ENCODE data around the gene SH2D3C. TPM values are rescaled to one million over a fixed set of nuclear protein-coding genes. Genes with fewer than 3 reads are reported as not detected.

Gene SH2D3C
- total RNA-seq, 1 donor from 2014 or later = 137 TPM

DNA sequence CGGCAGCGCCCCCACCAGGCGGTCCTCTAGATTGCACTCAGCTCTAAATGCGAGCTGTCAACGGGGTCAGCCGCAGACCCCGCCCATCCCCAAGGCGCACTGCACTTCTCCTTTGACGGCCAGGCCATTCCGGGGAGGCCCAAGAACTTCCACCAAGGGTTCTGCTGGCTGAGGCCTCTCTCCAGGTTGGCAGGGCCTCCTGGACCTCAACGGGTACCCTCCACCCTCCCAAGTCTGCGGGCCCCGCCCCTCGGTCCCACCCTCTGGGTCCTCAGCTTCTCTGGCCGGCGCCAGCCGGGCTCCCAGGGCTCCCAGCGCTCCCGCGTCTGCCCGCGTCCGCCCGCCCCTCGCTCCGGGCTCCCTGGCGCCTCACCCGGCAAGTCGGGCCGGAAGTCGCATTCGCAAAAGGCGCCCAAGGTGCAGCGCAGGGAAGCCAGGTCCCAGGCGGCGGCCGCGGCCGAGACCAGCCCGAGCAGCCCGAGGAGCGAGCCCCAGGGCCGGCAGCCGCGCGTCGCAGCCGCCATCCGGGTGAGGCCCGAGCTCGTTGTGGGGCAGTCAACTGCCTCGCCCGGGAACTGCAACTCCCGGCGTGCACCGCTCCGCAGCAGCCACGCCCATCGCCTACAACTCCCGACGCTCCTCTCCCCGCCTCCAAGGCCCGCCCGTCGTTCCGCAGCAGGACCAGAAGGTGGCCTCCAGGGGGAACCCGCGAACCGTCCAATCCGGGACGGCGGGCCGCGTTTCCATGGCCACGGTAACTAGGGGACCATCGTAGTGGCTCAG lies 43.5 kb downstream of the SH2D3C start, which contains the start of gene TOR2A:
TSS of gene TOR2A (minus strand) at position 548 of the 783 bp plus-strand sequence. CDS start at position 524, 24 bp downstream.
- Mint-ChIP-seq H3K9me3 (ENCODE audit: unreplicated experiment) (no peaks in the 10 kb centered on the region), H3K27ac (ENCODE audit: unreplicated experiment) (peak within 1 kb of the TSS; percentile 98), H3K4me1 (ENCODE audit: unreplicated experiment) (peaks cover 25% of the 10 kb centered on the region), H3K27me3 (ENCODE audit: unreplicated experiment) (peaks cover 16% of the 10 kb centered on the region), H3K4me3 (ENCODE audit: unreplicated experiment) (peak within 1 kb of the TSS; percentile 93), H3K36me3 (ENCODE audit: low read depth, unreplicated experiment) (peaks cover 24% of the 10 kb centered on the region)
- TF ChIP-seq, protein P1, sequence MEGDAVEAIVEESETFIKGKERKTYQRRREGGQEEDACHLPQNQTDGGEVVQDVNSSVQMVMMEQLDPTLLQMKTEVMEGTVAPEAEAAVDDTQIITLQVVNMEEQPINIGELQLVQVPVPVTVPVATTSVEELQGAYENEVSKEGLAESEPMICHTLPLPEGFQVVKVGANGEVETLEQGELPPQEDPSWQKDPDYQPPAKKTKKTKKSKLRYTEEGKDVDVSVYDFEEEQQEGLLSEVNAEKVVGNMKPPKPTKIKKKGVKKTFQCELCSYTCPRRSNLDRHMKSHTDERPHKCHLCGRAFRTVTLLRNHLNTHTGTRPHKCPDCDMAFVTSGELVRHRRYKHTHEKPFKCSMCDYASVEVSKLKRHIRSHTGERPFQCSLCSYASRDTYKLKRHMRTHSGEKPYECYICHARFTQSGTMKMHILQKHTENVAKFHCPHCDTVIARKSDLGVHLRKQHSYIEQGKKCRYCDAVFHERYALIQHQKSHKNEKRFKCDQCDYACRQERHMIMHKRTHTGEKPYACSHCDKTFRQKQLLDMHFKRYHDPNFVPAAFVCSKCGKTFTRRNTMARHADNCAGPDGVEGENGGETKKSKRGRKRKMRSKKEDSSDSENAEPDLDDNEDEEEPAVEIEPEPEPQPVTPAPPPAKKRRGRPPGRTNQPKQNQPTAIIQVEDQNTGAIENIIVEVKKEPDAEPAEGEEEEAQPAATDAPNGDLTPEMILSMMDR (IDR thresholded peaks at IDR 0.05; ENCODE audit: unreplicated experiment) = peak; percentile 86
- DNase-seq (ENCODE audit: low spot score) = peak; percentile 100

GRCh38 chr9:127734247-127734746 lies 44.2 kb downstream of the SH2D3C start:
- TF ChIP-seq, protein P1 (IDR thresholded peaks at IDR 0.05; ENCODE audit: unreplicated experiment) = no peak
- Mint-ChIP-seq H3K36me3 (ENCODE audit: low read depth, unreplicated experiment) (peaks cover 23% of the 10 kb centered on the region), H3K27ac (ENCODE audit: unreplicated experiment) (no peak overlapping the region), H3K9me3 (ENCODE audit: unreplicated experiment) (no peaks in the 10 kb centered on the region), H3K27me3 (ENCODE audit: unreplicated experiment) (peaks cover 15% of the 10 kb centered on the region), H3K4me1 (ENCODE audit: unreplicated experiment) (peaks cover 25% of the 10 kb centered on the region), H3K4me3 (ENCODE audit: unreplicated experiment) (peak overlapping the region; percentile 76)
- no peak for DNase-seq (ENCODE audit: low spot score)

DNA sequence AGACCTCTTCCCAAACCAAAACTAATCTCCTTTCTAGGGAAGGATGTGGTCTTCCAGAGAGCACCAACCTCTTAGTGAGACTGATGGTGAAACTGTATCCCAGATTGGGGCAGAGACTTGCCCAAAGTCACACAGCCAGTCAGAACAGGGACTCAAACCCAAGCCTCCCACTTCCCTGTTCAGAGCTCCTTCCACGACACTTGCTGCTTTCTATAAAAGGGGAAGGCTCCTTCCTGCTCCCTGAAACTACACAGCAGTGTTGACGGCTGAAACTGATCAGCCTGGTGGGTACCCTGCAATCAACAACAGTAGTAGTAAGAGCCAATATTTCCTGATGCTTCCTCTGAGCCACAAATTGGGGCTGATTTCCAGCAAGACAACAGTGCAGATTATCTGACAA lies 44.9 kb downstream of the SH2D3C start:
- Mint-ChIP-seq H3K9me3 (ENCODE audit: unreplicated experiment) (no peaks in the 10 kb centered on the region), H3K27ac (ENCODE audit: unreplicated experiment) (no peak overlapping the region), H3K27me3 (ENCODE audit: unreplicated experiment) (peaks cover 15% of the 10 kb centered on the region), H3K4me1 (ENCODE audit: unreplicated experiment) (peaks cover 25% of the 10 kb centered on the region), H3K4me3 (ENCODE audit: unreplicated experiment) (peak overlapping the region; percentile 76), H3K36me3 (ENCODE audit: low read depth, unreplicated experiment) (peaks cover 17% of the 10 kb centered on the region)
- DNase-seq (ENCODE audit: low spot score) = no peak
- TF ChIP-seq, protein P1 (IDR thresholded peaks at IDR 0.05; ENCODE audit: unreplicated experiment) = no peak

GRCh38 chr9:127732444-127732843 lies 46.0 kb downstream of the SH2D3C start:
- TF ChIP-seq, protein P1 (IDR thresholded peaks at IDR 0.05; ENCODE audit: unreplicated experiment) = no peak
- no peak for DNase-seq (ENCODE audit: low spot score)
- H3K27me3 Mint-ChIP-seq (ENCODE audit: unreplicated experiment) = peaks cover 9% of the 10 kb centered on the region
- H3K27ac Mint-ChIP-seq (ENCODE audit: unreplicated experiment) = no peak overlapping the region
- H3K36me3 Mint-ChIP-seq (ENCODE audit: low read depth, unreplicated experiment) = peaks cover 10% of the 10 kb centered on the region
- no peak overlapping the region for H3K4me3 Mint-ChIP-seq (ENCODE audit: unreplicated experiment)
- H3K4me1 Mint-ChIP-seq (ENCODE audit: unreplicated experiment) = peaks cover 19% of the 10 kb centered on the region
- no peaks in the 10 kb centered on the region for H3K9me3 Mint-ChIP-seq (ENCODE audit: unreplicated experiment)

GRCh38 chr9:127731938-127732337 lies 46.5 kb downstream of the SH2D3C start:
- DNase-seq (ENCODE audit: low spot score) = no peak
- TF ChIP-seq, protein P1 (IDR thresholded peaks at IDR 0.05; ENCODE audit: unreplicated experiment) = no peak
- H3K9me3 Mint-ChIP-seq (ENCODE audit: unreplicated experiment) = no peaks in the 10 kb centered on the region
- H3K36me3 Mint-ChIP-seq (ENCODE audit: low read depth, unreplicated experiment) = peaks cover 5% of the 10 kb centered on the region
- H3K27me3 Mint-ChIP-seq (ENCODE audit: unreplicated experiment) = peaks cover 9% of the 10 kb centered on the region
- no peak overlapping the region for H3K4me3 Mint-ChIP-seq (ENCODE audit: unreplicated experiment)
- peaks cover 16% of the 10 kb centered on the region for H3K4me1 Mint-ChIP-seq (ENCODE audit: unreplicated experiment)
- H3K27ac Mint-ChIP-seq (ENCODE audit: unreplicated experiment) = no peak overlapping the region
